ENCODE results near the gene ENOX1. TPM values are rescaled to one million over a fixed set of nuclear protein-coding genes. Genes with fewer than 3 reads are reported as not detected.

The ENOX1 gene
- polyA plus RNA-seq, 1 donor (not counting 4 experiments of a cell fraction or from before 2014, with no cell fraction given): 1.1 TPM

DNA sequence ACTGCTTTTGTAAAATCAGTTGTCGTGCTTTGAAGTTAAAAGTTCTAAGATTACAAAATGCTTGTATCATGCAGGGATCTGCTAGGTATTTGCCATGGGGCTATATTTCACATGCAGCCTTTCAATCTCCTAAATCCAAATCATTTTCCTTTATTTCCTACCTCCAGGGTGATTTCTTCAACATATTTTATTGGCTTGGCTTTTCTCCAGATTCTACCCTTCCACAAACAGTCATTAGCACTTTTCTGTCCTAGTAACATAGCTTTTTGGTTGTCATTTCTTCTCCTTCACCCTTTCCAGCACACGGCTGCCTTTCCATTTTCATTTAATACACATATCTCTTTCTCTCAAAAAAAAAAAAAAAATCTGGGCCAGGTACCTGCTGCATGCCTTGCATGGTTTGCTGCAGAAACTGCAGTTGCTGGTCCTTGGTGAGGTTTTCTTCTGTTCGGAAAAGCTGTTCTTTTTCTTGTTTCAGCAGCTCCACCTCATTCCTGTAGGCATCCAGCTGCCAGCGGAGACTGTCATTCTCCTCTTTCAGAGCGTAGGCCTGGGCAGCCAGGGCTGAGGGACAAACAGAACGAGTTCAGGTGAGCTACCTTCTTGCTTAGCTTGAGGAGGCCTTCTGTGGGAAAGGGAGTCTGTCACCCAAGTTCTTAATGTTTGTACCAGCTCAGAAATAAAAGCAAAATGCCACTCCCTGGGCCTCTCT is 488.6 kb downstream of the ENOX1 start:
- Histone ChIP-seq H2AFZ (ENCODE audit: control insufficient read depth, low read length) (peak overlapping the region; percentile 39), H3K4me3 (ENCODE audit: control insufficient read depth in 2 of 3, extremely low read depth in 1 of 3, insufficient read depth in 2 of 3, low read depth in 1 of 3, low read length in 3 of 3) (peak overlapping the region in 1 of 3 experiments; percentile 9)
- TF ChIP-seq, protein P1, sequence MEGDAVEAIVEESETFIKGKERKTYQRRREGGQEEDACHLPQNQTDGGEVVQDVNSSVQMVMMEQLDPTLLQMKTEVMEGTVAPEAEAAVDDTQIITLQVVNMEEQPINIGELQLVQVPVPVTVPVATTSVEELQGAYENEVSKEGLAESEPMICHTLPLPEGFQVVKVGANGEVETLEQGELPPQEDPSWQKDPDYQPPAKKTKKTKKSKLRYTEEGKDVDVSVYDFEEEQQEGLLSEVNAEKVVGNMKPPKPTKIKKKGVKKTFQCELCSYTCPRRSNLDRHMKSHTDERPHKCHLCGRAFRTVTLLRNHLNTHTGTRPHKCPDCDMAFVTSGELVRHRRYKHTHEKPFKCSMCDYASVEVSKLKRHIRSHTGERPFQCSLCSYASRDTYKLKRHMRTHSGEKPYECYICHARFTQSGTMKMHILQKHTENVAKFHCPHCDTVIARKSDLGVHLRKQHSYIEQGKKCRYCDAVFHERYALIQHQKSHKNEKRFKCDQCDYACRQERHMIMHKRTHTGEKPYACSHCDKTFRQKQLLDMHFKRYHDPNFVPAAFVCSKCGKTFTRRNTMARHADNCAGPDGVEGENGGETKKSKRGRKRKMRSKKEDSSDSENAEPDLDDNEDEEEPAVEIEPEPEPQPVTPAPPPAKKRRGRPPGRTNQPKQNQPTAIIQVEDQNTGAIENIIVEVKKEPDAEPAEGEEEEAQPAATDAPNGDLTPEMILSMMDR (optimal IDR thresholded peaks at IDR 0.05 in 1 of 3, IDR thresholded peaks at IDR 0.05 in 1 of 3, conservative IDR thresholded peaks at IDR 0.05 in 1 of 3; ENCODE audit: extremely low read depth in 1 of 3, insufficient read depth in 2 of 3, low read length in 3 of 3): no peak
- no peak for TF ChIP-seq EZH2 (IDR thresholded peaks at IDR 0.05; ENCODE audit: low read length)

DNA sequence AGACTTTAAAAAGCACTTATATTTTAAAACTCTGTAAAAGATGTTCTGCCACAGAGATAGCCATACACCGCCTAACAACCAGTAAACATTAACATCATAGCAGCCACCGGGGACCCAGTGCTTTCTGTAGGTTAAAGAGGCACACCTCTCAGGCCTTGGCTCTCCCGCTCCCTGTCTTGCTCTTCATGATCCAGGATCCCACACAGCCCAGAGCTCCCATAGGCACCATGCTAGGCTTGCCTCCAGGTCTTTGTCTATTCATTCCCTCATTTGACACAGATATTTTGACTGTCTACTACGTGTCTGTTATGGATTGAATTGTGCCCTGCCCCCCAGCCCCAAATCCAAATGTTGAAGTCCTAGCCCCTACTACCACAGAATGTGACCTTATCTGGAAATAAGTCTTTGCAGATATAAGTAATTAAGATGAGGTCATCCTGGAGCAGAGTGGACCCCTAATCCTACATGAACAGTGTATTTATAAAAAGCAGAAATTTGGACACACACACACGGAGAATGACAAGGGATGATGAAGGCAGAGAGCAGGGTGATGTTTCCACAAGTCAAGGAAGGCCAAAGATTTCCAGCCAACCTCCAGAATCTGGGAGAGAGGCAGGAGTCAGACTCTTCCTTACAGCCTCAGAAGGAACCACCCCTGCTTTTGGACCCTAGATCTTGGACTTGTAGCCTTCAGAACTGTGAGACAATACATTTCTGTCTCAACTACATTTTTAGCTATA is 490.8 kb downstream of the ENOX1 start:
- H3K27me3 ChIP-seq (ENCODE audit: control insufficient read depth, extremely low read depth, insufficient read depth, low read length): no peaks in the 10 kb centered on the region
- no peaks in the 10 kb centered on the region for H3K36me3 ChIP-seq (ENCODE audit: control insufficient read depth in 2 of 2, extremely low read depth in 1 of 2, insufficient read depth in 2 of 2, low read length in 2 of 2)
- TF ChIP-seq, protein P1 (optimal IDR thresholded peaks at IDR 0.05 in 1 of 3, IDR thresholded peaks at IDR 0.05 in 1 of 3, conservative IDR thresholded peaks at IDR 0.05 in 1 of 3; ENCODE audit: extremely low read depth in 1 of 3, insufficient read depth in 2 of 3, low read length in 3 of 3): no peak
- TF ChIP-seq EZH2 (IDR thresholded peaks at IDR 0.05; ENCODE audit: low read length): no peak
- H3K9ac ChIP-seq (ENCODE audit: control insufficient read depth, extremely low read depth, insufficient read depth, low read length): no peak overlapping the region
- H3K9me3 ChIP-seq (ENCODE audit: control insufficient read depth, low read depth, low read length): no peaks in the 10 kb centered on the region
- dilution Hi-C loops (cut with MboI; ENCODE audit: extremely low pct_ligation_motif_present, low sequenced_read_pairs): no loop called here
- H3K4me3 ChIP-seq (ENCODE audit: control insufficient read depth in 2 of 3, extremely low read depth in 1 of 3, insufficient read depth in 2 of 3, low read depth in 1 of 3, low read length in 3 of 3): no peak overlapping the region
- no peaks in the 10 kb centered on the region for H3K9me1 ChIP-seq (ENCODE audit: control insufficient read depth, extremely low read depth, insufficient read depth, low read length)
- no peaks in the 10 kb centered on the region for H3K79me2 ChIP-seq (ENCODE audit: control insufficient read depth, insufficient read depth, low read length)
- FAIRE-seq (no peak), DNase-seq (ENCODE audit: low read depth, low spot score) (no peak)
- no peak overlapping the region for H2AFZ ChIP-seq (ENCODE audit: control insufficient read depth, low read length)
- no peak overlapping the region for H3K27ac ChIP-seq (ENCODE audit: control insufficient read depth, insufficient read depth, low read length)
- peaks cover 18% of the 10 kb centered on the region for H3K4me1 ChIP-seq (ENCODE audit: control insufficient read depth, extremely low read depth, insufficient read depth, low read length)
- no peaks in the 10 kb centered on the region for H4K20me1 ChIP-seq (ENCODE audit: control insufficient read depth, extremely low read depth, insufficient read depth, low read length)
- no peak overlapping the region for H3K4me2 ChIP-seq (ENCODE audit: control insufficient read depth, extremely low read depth, insufficient read depth, low read depth, low read length)

More for the DNA sequence above, 488.6 kb downstream of the ENOX1 start:
- dilution Hi-C loops (cut with MboI; ENCODE audit: extremely low pct_ligation_motif_present, low sequenced_read_pairs): no loop called here
- no peaks in the 10 kb centered on the region for H3K36me3 ChIP-seq (ENCODE audit: control insufficient read depth in 2 of 2, extremely low read depth in 1 of 2, insufficient read depth in 2 of 2, low read length in 2 of 2)
- FAIRE-seq (no peak), DNase-seq (ENCODE audit: low read depth, low spot score) (no peak)
- peak overlapping the region; percentile 15 for H3K27ac ChIP-seq (ENCODE audit: control insufficient read depth, insufficient read depth, low read length)
- no peaks in the 10 kb centered on the region for H3K79me2 ChIP-seq (ENCODE audit: control insufficient read depth, insufficient read depth, low read length)
- no peaks in the 10 kb centered on the region for H3K27me3 ChIP-seq (ENCODE audit: control insufficient read depth, extremely low read depth, insufficient read depth, low read length)
- H3K4me1 ChIP-seq (ENCODE audit: control insufficient read depth, extremely low read depth, insufficient read depth, low read length): peaks cover 18% of the 10 kb centered on the region
- no peaks in the 10 kb centered on the region for H4K20me1 ChIP-seq (ENCODE audit: control insufficient read depth, extremely low read depth, insufficient read depth, low read length)
- H3K4me2 ChIP-seq (ENCODE audit: control insufficient read depth, extremely low read depth, insufficient read depth, low read depth, low read length): peak overlapping the region; percentile 63
- H3K9me1 ChIP-seq (ENCODE audit: control insufficient read depth, extremely low read depth, insufficient read depth, low read length): no peaks in the 10 kb centered on the region
- H3K9ac ChIP-seq (ENCODE audit: control insufficient read depth, extremely low read depth, insufficient read depth, low read length): no peak overlapping the region
- H3K9me3 ChIP-seq (ENCODE audit: control insufficient read depth, low read depth, low read length): no peaks in the 10 kb centered on the region

Data from keratinocyte (primary cell).